HG02798 (cell line): Measurements from ENCODE around the gene GMPPB.

ENCODE experiments used
- ATAC-seq: cut with Tn5 transposase; IDR thresholded peaks from one replicate; pipeline ENCODE4 v1.9.1; 2021; ENCODE audit warnings: mild to moderate bottlenecking; ENCODE audit not compliant: unreplicated experiment, poor library complexity

Gene GMPPB

DNA sequence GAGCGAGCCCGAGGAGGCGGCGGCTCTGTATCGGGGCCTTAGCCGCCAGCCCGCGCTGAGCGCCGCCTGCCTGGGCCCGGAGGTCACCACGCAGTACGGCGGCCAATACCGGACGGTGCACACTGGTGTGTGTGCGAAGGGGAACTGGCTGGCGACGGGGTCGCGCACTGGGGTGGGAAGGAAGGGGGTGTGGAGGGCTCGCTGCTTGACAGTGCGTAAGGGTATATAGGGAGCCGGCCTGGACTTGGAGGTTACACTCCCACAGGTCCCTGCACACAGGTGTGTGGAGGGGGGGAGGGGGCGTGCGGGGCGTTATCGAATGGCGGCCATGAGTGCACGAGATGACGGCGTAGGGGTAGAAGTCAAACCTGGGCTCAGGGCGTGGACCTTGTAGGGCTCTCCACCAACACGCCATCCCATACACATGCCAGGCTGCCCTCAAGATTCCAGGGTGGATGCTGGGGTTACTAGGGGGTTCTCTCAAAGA, 49.2 kb downstream of the GMPPB start:
- ATAC-seq: peak; percentile 24

DNA sequence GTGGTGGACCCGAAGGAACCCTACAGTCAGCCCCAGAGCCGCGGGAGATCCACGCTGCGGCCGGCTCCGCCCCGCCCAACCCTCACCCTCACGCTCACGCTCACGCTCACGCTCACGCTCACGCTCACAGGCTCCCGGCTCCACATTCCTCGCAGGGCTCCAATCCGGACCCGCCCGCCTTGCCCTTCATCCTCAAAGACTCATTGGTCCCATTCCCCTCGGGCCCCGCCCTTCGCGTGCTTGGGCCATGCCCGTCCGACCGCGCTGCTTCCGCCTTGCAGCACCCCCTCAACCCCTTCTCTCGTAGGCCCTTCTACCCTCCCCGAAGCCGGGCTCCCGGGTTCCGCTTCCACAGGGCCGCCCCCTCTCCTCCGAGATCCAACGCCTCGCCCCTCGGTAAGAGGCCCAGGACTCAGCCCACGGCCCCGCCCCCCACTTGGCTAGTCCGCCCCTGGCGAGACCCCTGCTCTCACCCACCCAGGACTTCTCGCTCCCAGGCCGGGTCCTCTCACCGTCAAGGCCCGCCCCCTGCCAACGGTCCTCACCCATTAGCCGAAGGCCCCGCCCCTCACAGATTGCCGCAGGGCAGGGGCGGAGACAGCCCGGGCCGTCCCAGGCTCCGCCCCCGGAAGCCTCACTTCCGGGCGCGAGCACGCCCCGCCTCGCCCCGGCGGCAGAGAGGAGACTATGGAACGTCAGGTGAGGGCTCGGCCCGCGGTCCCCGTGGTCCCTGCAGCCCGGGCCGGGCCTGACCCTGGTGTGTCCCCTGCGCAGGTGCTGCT, 49.8 kb downstream of the GMPPB start, which contains the start of gene APEH:
Gene APEH (plus strand): TSS at position 637 of the 782 bp plus-strand sequence. CDS start 51 bp downstream, at position 688.
- ATAC-seq: peak; percentile 82

DNA sequence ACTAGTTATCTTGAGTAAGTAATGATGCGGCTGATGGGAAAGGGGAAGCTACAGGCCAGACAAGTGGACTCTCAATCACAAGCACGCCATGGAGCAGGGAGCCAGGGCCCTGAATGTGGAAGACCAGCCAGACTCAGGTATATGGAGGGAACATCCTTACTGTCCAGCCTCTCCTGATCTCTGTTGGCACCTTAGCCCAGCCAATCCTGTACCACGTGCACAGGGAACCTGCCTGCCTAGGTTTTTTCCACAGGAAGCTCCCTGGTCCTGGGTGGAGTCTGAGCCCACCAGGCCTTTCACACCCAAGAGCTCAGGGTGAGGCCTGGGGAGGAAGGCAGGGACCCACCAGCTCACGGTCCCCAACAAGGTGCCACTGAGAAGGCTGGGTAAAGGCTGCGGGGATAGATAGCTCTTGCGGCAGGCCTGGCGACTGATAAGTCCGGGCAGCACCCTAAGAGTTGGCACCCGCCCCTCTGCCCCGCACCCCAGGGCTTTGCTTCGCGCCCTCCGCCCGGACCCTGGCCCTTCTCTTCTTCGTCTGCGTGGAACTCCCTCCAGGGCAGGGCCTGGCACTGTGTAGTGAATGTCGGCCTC, 50.5 kb downstream of the GMPPB start:
- peak; percentile 1 for ATAC-seq

DNA sequence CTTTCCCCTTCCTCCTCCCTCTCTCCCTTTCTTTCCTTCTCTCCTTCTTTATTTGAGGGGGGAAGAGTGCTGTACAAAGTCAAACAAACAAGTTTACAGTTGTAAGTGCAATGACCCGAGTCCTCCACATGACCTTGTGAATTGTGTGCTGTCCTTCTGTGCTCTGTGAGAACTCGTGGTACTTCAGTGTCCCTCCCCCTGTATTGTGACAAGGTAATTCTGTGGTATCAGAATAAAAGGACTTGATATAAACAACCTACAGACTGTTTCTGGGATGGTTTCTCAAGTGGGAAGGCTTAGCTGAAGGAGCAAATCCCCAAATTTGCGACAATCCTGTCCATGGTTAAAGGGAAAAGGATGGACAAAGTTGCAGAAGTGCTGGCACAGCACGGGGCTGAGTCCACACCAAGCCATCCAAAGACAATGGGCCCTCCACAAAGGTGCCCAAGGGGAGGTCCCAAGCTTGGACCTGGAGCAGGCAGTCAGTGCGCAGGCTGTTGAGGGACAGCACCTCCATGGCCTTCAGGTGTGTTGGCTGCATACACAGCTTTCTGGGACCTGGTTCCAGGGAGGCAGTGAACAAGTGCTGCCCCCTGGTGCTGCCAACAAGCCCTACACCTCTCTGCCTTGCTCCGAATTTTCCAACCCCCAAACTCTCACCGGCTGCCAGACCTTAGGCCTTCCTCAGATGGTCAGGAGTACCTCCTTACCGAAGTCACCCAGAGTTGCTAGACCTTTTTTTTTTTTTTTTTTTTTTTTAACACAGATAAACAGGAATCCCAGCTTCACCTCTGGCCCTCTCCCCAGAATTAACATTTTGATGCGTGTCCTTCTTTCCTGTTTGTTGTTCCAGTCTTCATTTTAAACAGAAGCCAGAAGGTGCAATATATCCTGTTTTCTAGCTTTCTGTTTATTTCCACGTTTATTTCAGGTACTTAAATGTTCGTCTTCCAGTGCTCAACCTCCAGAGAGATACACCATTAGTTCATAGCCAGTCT, 52.2 kb downstream of the GMPPB start:
- peak; percentile 17 for ATAC-seq

- ATAC-seq: no peak
Observed at GRCh38 chr3:49670940-49671290, 52.8 kb downstream of the GMPPB start.
